Left ventricle myocardium inferior (tissue), 1 donor: ENCODE data around the gene TDRD12. TPM values are rescaled to one million over a fixed set of nuclear protein-coding genes. Genes with fewer than 3 reads are reported as not detected.
"Not testable (repeated sequence)": the region's sequence is repeated elsewhere in the genome, so short reads cannot be mapped to it uniquely, and the experiment has no call there.

Experiments
- DNase-seq: peaks from one replicate; pipeline ENCODE4 v3.0.0-alpha.2; 2020
- H3K27ac ChIP-seq: fragments of 200-600 bp; replicated peaks from 2 replicates; pipeline ENCODE4 v1.8.0; 2021
- H3K27me3 ChIP-seq: fragments of 200-600 bp; 2 replicates; pipeline ENCODE4 v1.8.0; 2021; ENCODE audit warnings: low read depth
- H3K36me3 ChIP-seq: fragments of 200-600 bp; 2 replicates; pipeline ENCODE4 v1.8.0; 2021
- H3K4me1 ChIP-seq: fragments of 200-600 bp; 2 replicates; pipeline ENCODE4 v1.8.0; 2021
- H3K4me3 ChIP-seq: fragments of 200-600 bp; 2 replicates; pipeline ENCODE4 v1.8.0; 2021; ENCODE audit warnings: mild to moderate bottlenecking, moderate library complexity
- H3K9me3 ChIP-seq: fragments of 200-600 bp; replicated peaks from 2 replicates; pipeline ENCODE4 v1.8.0; 2021
- intact Hi-C: fragments of 100-400 bp; cut with micrococcal nuclease; formaldehyde crosslinking; loops from one replicate; pipeline ENCODE4 v1.11.0; 2022
- total RNA-seq: library from RNA; stranded (reverse); fragmentation: NEBNext Ultra II Directional; extraction: Animal tissue kit (Norgen Biotek cat#: 25700); gene quantifications from one replicate; pipeline ENCODE4 v1.2.1, GENCODE V29; 2021
- TF ChIP-seq, protein P1 (sequence below): fragments of 200-600 bp; IDR thresholded peaks from 2 replicates; pipeline ENCODE4 v1.8.0; 2021; ENCODE audit warnings: antibody characterized with exemption, mild to moderate bottlenecking, borderline replicate concordance
- donor health status: DM: no; HTN: yes; CAD: no; lungs with severe emphysema.

The TDRD12 gene
- total RNA-seq, 1 donor from 2014 or later = not detected

DNA sequence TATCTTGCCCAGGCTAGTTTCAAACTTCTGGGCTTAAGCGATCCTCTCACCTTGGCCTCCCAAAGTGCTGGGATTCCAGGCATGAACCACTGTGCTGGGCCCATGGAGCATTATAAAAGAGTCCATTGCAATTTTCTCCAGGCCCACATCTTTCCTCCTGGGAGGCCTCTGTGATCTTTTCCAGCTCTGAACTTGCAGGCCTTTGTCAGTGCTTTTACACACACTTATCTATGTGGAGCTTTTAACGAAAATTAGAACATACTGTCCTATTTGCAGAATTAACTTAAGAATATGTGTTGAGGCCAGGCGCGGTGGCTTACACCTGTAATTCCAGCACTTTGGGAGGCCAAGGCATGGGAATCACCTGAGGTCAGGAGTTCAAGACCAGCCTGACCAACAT, 23.9 kb downstream of the TDRD12 start:
- TF ChIP-seq, protein P1, sequence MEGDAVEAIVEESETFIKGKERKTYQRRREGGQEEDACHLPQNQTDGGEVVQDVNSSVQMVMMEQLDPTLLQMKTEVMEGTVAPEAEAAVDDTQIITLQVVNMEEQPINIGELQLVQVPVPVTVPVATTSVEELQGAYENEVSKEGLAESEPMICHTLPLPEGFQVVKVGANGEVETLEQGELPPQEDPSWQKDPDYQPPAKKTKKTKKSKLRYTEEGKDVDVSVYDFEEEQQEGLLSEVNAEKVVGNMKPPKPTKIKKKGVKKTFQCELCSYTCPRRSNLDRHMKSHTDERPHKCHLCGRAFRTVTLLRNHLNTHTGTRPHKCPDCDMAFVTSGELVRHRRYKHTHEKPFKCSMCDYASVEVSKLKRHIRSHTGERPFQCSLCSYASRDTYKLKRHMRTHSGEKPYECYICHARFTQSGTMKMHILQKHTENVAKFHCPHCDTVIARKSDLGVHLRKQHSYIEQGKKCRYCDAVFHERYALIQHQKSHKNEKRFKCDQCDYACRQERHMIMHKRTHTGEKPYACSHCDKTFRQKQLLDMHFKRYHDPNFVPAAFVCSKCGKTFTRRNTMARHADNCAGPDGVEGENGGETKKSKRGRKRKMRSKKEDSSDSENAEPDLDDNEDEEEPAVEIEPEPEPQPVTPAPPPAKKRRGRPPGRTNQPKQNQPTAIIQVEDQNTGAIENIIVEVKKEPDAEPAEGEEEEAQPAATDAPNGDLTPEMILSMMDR = no peak
- H3K27ac ChIP-seq = no peak overlapping the region
- H3K4me3 ChIP-seq = no peak overlapping the region
- no peak for DNase-seq
- no peaks in the 10 kb centered on the region for H3K4me1 ChIP-seq
- no peaks in the 10 kb centered on the region for H3K9me3 ChIP-seq
- peaks cover 52% of the 10 kb centered on the region for H3K27me3 ChIP-seq
- H3K36me3 ChIP-seq = no peaks in the 10 kb centered on the region
- intact Hi-C loops = no loop called here

DNA sequence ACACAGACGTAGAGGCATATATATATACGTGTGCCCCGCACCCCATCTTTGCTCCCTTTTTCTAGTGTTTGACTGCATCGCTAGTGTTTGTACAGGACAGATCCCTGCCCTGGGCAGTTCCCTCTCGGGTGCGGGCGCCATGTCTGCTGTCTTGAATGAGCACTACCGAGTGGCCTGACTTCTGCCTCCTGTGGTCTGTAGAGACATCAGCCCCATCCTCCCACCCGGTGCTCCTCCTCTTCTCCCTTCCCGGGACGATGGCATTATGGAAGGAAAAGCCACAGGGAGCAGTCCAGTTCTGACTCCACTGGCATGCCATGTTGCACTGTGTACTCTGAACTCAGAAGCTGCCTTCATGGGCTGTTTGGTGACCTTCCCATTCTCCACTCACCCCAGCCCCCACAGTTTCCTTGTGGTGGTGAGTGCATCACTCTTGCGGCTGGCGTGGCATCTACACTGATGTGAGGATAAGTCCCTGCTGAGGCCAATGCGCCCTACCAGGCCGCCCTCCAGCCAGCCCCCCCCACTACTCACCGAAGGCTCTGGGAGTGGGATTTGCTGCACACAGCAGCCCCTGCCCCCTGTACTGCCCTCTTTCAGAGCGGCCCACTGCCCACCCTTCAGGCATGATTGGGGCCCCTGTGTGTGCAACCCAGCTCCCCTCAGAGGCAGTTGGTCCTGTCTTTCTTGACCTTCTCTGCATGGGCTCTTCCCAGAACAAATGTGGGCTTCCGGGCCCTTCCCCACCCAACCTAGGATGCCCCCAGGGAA, 25.2 kb downstream of the TDRD12 start:
- Histone ChIP-seq H3K27me3 (peaks cover 65% of the 10 kb centered on the region), H3K4me1 (no peaks in the 10 kb centered on the region), H3K4me3 (no peak overlapping the region), H3K9me3 (no peaks in the 10 kb centered on the region), H3K36me3 (no peaks in the 10 kb centered on the region), H3K27ac (no peak overlapping the region)
- TF ChIP-seq, protein P1 = no peak
- DNase-seq = no peak
- intact Hi-C loops = no loop called here

DNA sequence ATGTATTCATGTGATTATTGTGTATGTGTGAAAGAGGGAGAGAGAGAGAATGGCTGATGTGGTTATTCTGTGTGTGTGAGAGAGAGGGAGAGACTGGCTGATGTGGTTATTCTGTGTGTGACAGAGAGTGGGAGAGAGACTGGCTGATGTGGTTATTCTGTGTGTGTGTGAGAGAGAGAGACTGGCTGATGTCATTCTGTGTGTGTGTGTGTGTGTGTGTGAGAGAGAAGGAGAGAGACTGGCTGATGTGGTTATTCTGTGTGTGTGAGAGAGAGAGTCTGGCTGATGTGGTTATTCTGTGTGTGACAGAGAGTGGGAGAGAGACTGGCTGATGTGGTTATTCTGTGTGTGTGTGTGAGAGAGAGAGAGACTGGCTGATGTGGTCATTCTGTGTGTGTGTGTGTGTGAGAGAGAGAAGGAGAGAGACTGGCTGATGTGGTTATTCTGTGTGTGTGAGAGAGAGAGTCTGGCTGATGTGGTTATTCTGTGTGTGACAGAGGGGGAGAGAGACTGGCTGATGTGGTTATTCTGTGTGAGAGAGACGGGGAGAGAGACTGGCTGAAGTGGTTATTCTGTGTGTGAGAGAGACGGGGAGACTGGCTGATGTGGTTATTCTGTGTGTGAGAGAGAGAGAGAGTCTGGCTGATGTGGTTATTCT, 26.2 kb downstream of the TDRD12 start:
- H3K36me3 ChIP-seq, H3K9me3 ChIP-seq, H3K4me1 ChIP-seq, H3K27ac ChIP-seq, H3K4me3 ChIP-seq, intact Hi-C loops, DNase-seq: not testable (repeated sequence)
- peaks cover 70% of the 10 kb centered on the region for H3K27me3 ChIP-seq

DNA sequence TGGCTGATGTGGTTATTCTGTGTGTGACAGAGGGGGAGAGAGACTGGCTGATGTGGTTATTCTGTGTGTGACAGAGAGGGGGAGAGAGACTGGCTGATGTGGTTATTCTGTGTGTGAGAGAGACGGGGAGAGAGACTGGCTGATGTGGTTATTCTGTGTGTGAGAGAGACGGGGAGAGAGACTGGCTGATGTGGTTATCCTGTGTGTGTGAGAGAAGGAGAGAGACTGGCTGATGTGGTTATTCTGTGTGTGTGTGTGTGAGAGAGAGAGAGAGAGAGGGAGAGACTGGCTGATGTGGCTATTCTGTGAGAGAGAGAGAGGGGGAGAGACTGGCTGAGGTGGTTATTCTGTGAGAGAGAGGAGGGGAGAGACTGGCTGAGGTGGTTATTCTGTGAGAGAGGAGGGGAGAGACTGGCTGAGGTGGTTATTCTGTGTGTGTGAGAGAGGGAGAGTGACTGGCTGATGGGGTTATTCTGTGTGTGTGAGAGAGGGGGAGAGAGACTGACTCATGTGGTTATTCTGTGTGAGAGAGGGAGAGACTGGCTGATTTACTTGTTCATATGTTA, 27.1 kb downstream of the TDRD12 start:
- H3K36me3 ChIP-seq, H3K27ac ChIP-seq, DNase-seq, H3K4me3 ChIP-seq, intact Hi-C loops, H3K4me1 ChIP-seq, H3K9me3 ChIP-seq: not testable (repeated sequence)
- H3K27me3 ChIP-seq = peaks cover 70% of the 10 kb centered on the region

DNA sequence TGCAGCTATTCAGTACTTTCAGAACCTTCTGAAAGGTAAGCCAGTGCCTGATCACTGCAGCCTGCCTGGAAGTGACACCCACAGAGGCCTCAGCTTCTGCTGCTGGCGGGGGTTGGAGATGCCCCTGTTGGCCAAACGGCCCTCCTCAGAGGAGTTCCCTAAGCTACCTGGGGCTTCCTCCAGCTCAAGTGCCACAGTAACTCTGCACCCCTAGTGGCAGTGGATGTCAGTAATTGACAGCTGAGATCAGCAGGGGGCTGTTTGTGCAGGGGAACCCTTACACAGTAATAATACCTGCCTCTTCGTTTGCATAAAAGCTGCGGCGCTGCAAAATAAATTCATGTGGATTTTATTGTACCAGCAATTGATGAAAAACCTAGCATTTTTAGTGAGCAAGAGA, 28.9 kb downstream of the TDRD12 start:
- H3K9me3 ChIP-seq = no peaks in the 10 kb centered on the region
- H3K4me3 ChIP-seq = no peak overlapping the region
- no peak for DNase-seq
- H3K4me1 ChIP-seq = no peaks in the 10 kb centered on the region
- H3K27ac ChIP-seq = no peak overlapping the region
- TF ChIP-seq, protein P1 = no peak
- H3K36me3 ChIP-seq = no peaks in the 10 kb centered on the region
- peaks cover 80% of the 10 kb centered on the region for H3K27me3 ChIP-seq
- intact Hi-C loops = no loop called here

DNA sequence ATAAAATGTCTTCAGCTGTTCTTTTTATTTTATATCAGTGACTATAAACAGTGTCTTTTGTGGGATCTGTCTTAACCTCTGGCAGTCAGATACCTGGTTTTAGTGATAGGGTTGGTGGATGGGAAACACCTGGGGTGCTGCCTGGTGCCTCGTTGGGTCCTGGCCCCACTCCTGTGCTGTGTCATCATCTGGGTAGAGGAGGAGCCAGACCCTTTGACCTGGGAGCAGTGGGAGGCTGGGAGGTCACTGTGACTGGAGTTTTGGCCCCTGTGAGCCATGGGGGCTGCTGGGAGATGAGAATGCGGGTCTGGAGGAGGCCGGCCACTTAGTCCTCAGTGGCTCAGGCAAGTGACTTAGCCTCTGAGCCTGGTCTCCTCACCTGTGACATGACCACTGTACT, 29.4 kb downstream of the TDRD12 start:
- H3K27me3 ChIP-seq = peaks cover 79% of the 10 kb centered on the region
- no peaks in the 10 kb centered on the region for H3K9me3 ChIP-seq
- intact Hi-C loops = no loop called here
- DNase-seq = no peak
- TF ChIP-seq, protein P1 = no peak
- H3K4me3 ChIP-seq = no peak overlapping the region
- no peaks in the 10 kb centered on the region for H3K36me3 ChIP-seq
- H3K4me1 ChIP-seq = no peaks in the 10 kb centered on the region
- no peak overlapping the region for H3K27ac ChIP-seq
